ENCODE measurements around the gene SGMS1. TPM values are rescaled to one million over a fixed set of nuclear protein-coding genes. Genes with fewer than 3 reads are reported as not detected.
"Not testable (repeated sequence)": the region's sequence is repeated elsewhere in the genome, so short reads cannot be mapped to it uniquely, and the experiment has no call there.

SGMS1 gene
- polyA plus RNA-seq, 4 donors, result 54.8 to 64.6 (median 60.5) TPM

DNA sequence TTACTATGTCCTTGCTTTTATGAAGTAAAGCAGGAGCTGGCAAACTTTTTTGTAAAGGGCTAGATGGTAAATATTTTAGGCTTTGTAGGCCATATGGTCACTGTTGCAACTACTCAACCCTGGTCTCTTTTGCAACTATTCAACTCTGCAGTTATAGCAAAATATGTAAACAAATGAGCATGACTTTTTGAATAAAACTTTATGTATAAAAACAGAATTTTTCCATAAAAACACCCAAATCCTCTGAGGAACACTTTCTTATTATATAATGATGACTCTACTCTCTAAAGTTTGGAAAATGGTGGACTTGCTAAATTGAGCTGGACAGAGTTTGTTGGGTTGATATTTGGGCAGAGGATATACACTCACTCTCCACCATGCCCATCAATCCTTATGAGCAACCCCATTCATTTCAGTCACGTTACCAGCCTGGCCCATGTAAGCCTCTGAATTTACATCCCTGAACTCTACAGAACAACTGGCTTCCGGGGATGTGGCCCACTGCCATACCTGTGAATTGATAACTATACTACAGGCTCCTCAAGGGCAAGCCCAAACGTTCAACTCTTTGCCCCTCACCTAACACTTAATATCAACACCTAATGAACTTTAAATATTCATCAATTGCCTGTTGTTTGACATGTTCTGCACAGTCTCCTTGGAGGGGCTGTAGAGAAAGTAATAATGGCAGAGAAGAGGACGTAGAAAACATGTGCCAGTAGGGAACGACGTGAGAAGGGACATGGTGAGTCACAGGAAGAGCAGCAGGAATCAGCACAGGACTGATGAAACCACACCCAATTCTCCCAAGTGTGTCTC, 37.6 kb downstream of the SGMS1 start:
- DNase-seq (ENCODE audit: low read depth in 4 of 4, low spot score in 3 of 4), result no peak

DNA sequence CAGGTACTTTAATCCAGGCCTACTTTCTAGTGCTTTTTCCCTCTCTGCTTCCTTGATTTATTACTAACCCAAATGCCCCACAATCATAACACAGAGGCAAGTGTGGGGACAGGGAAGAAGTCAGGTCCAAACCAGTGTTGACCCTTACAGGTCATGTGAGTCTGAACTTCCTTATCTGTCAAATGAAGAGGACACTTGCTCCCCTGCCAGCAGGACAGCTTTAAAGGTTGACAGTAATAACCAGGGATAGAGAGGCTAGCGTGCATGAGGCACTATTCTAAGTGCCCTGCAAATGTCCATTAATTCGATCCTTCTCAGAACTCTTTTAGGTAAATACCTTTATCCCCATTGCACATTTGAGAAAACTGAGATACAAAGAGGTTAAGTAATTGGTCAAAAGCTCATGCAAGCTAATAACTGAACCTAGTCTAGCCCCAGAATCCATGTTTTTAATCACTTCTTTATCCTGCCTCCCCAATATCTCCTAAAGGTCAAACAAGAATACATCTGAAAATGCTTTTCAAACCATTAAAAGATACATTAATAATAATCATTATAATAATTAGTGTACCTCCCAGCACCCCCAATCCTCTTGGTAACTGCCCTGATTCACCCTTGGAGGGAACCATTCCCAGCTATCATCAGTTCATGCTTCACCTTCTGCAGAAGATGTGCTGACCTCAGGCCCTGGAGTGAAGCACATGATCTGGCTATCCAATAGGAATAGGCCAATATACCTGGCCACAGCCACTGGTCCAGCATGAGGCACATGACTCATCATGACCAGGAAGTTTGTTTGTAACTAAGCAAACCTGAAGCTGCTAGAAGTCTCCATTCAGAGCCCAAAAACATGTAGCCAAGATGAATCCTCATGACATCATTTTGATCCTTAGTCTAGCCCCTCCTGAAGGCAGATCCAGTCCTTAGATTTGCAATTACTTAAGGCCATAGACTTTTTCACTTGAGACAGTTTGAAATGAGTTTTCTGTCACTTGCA, 40.7 kb downstream of the SGMS1 start:
- no peak for DNase-seq (ENCODE audit: low read depth in 4 of 4, low spot score in 3 of 4)

DNA sequence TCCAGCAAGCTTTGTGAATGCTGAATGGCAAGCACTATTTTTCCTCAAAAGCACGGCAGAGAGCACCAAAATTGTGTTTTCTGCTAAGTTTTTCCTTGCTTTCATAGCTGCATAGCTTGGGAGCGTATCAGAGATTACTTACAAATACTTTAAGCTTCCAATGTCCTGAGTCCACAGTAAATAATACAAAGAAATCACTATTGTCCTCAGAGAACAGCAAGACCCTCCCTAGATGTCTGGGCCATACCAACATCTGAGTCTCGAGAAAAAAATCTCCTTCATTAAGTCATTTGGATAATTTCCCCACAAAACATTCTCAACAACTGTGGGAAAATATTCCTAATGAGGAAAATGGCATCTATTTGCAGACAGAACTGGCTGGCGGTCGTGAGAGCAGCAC, 41.7 kb downstream of the SGMS1 start:
- no peak for DNase-seq (ENCODE audit: low read depth in 4 of 4, low spot score in 3 of 4)

DNA sequence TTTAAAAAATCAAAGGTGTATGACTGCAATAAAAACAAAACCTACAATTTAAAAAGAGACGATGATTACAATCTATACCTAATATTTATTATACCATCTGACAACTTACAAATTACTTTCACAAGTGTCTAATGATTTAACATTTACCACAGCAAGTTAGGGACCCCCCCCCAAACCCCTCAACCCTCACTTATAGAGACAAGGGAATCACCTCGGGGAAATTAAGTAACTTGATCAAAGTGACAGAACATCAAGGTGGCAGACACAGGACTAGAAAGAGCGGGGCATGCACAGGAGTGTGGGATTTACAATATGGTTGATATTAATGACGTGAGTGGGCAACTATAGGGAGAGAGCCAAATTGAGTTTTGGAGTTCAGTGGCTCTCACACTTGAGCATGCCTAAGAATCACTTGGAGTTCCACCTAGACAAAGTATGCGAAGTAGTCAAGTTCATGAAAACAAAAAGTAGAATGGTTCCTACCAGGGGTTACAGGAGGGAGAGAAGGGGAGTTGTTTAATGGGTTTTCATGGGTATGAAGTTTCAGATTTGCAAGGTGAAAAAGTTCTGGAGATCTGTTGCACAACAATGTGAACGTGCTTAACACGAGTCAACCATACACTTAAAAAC, 43.4 kb downstream of the SGMS1 start:
- DNase-seq (ENCODE audit: low read depth in 4 of 4, low spot score in 3 of 4), result no peak

DNA sequence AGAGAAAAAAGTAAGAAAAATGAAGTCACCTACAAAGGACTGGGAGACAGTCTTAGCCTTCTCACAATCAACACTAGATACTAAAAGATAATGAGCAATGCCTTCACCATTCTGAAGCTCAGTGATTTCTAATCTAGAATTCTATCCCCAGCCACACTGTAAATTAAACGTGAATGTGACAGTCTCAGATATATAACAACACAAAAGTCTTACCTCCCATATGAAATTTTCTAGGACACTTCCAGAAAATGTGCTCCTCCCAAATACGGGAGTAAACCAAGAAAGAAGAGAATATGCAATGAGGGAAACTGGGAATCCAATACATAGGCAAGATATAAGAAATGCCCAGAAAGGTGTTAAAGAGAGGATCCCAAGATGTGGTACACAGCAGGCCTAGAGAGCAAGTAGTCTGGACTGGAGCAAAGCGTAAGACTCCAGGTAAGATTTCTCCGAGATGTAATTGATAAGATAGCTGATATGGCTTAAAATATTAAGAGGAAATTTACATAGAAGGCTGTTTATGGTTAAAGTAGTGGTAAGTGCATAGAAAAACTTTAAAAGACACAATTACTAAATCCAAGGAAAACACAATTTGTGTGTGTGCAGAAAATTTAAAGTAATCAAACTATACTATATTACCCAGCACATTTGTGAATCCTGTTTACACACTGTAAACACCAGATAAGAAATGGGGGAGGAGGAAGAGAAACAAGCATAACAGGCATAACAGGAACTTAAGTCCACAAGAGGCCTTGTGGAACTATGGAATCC, 44.1 kb downstream of the SGMS1 start:
- no peak for DNase-seq (ENCODE audit: low read depth in 4 of 4, low spot score in 3 of 4)

DNA sequence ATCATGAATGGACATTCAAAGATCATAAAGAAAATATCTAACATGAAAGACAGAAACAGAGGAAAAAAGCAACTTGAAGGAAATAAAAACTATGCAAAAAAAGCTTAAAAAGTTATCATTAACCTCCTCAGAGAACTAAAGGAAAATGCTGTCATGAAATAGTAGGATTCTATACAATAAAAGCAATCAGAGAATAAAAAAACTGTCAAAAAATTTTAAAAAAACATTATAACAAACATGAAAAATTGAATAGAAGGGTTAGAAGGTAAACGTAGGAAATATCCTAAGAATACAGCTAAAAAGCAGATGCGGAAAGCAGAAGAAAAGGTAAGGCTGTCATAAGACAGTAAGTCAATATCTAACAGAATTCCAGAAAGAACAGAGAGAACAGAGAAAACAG, 44.8 kb downstream of the SGMS1 start:
- no peak for DNase-seq (ENCODE audit: low read depth in 4 of 4, low spot score in 3 of 4)

DNA sequence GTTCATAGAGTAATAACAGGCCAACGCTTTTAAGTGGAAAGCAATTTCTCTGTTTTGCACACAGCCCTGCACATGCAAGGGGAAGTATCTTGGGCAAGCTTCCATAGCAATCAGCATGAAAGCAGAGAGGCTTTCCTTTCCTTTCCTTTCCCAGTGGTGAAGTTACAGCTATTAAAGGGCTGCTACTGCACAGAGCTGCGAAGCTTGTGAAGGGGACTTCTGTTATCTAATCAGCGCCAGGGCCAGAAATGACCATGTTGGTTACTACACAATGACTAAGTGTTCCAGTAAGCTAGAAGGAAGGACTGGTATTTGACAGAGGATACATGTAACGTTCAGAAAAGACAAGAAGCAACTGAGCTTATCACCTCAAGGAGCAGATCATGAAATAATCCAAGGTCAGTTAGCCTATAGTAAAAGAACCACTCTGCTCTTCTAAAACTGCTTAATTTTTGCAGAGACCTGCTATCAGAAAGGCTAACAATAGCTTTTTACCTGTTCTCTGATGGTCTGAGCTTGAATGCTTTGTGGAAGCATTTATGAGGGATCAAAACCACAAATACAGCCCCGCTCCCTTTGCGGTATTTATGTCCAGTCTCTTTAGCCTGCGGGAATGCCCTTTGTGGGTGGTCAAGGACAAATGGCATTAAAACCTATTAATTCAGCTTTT, 45.9 kb downstream of the SGMS1 start:
- no peak for DNase-seq (ENCODE audit: low read depth in 4 of 4, low spot score in 3 of 4)

DNA sequence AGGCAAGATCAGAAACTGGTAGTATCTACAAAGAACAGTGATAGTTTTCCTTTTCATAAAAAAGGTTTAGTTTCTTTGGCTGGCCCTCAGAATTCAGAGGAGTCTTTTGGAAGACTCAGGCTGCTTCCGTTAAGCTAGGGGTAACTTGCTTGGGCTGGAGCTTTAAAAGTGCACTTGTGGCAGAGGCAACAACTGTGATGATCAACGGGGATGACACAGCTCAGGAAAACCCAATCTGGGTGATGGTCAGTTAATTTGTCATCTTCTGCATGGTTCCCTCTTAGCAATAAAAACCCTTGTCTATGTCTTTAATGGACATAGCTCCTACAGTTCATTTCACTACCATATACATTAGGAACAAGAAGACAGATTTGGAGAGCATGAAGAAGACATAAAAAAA, 46.7 kb downstream of the SGMS1 start:
- DNase-seq (ENCODE audit: low read depth in 4 of 4, low spot score in 3 of 4), result no peak

DNA sequence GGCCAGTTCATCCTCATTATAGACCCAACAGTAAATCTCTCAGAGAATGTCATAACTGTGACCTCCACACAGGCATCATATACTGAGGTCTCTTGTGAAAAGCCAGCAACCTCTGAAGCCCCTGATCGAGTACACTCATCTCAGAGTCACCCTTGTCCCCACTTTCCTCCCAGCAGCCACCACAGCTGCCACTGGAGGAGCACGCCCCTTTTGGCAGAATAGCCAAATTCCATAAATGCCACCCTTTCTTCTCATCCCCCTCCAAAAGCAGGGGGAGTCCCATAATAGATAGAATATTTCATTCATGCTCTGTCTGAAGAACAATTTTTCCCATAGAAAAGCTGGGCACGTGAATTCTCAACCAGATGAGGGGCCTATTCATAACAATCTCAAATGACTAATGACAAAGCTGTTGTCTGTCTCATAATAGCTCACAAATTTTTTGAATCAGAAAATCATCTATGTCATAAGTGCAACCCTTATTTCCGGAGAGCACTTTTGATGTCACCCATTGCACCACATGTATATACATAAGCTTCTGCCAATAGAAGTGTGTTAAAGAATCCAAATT, 47.4 kb downstream of the SGMS1 start:
- DNase-seq (ENCODE audit: low read depth in 4 of 4, low spot score in 3 of 4), result no peak

DNA sequence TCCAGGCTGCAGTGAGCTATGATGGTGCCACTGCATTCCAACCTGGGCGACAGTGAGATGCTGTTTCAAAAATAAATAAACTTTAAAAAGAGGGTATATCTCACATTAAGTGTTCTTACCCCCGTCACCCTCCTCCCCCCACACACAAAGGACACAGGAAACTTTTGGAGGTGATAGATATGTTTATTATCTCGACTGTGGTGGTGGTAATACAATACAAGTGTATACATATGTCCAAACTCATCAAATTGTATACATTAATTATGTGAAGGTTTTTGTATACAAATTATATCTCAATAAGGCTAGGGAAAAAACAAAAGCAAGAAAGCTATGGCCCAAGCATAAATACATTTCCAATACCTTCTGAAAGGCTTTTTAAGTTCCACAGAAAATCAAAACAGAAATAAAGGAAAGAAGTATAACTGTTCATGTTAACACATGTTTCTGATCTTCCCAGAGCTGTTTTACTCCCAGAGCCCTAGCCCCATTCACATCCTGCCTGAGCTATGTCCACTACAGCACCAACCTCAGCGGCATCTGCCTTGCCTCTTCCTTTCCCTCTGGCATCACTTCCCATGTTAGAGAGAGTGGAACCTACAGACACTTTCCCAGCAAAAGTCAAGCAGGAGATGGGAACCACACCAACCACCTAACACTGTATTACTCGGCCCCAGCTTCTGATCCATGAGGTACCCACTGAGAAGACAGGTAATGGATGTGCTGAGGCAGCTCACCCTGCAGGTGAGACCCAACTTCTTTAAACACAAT, 48.1 kb downstream of the SGMS1 start:
- no peak for DNase-seq (ENCODE audit: low read depth in 4 of 4, low spot score in 3 of 4)

DNA sequence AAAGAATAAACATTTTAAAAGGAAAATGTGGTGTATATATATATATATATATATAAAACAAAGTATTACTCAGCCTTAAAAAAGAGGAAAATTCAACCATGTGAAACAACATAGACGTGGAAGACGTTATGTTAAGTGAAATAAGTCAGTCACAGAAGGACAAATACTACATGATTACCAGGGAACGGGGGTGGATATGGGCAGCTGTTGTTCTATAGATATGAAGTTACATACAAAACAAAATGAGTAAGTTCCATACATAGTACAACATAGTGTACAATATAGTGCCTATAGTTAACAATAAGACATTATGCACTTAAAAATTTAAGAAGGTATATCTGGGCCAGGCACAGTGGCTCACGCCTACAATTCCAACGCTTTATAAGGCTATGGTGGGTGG, 48.8 kb downstream of the SGMS1 start:
- DNase-seq (ENCODE audit: low read depth in 4 of 4, low spot score in 3 of 4), result no peak

DNA sequence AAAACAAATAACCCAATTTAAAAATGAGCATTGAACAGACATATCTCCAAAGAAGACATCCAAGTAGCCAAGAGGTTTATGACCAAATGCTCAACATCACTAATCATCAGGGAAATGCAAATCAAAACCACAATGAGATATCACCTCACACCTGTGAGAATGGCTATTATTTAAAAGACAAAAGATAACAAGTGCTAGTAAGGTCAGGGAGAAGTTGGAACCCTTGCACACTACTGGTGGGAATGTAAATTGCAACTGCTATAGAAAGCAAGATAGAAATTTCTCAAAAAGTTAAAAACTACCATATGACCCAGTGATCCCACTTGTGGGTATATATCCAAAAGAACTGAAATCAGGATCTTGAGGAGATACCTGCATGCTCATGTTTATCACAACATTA, 49.5 kb downstream of the SGMS1 start:
- no peak for DNase-seq (ENCODE audit: low read depth in 4 of 4, low spot score in 3 of 4)

DNA sequence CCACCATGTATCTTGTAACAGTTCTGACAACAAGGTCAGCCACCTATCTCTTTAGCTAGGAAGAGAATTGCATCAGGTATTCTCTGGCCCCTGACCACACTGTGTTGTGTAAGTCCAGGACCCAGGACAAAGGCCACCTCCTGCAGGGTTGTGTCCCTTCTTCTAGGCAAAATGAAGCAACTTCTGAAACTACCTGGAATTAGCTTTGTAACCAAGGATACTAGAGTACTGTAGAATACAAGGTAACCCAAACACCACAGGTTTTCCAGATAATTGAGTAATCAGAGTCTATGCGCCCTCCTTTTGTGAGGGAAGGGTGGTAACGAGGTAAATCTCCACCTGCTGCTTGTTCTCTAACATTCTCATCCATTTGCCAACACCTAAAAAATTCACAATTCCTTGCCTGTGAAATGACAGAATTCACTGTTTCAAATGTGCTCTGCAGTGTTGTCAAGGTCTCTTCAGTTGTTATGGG, 51.7 kb downstream of the SGMS1 start:
- DNase-seq (ENCODE audit: low read depth in 4 of 4, low spot score in 3 of 4), result no peak

DNA sequence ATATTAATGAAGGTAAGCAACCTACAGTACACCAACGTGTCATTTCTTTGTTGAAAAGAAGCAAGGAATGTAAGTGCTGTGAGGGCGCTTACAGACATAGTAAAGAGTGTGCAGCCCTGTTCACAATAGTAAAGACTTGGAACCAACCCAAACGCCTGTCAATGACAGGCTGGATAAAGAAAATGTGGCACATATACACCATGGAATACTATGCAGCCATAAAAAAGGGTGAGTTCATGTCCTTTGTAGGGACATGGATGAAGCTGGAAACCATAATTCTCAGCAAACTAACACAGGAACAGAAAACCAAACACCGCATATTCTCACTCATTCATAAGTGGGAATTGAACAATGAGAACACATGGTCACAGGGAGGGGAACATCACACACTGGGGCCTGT, 55.0 kb downstream of the SGMS1 start:
- not testable (repeated sequence) for DNase-seq (ENCODE audit: low read depth in 4 of 4, low spot score in 3 of 4)

DNA sequence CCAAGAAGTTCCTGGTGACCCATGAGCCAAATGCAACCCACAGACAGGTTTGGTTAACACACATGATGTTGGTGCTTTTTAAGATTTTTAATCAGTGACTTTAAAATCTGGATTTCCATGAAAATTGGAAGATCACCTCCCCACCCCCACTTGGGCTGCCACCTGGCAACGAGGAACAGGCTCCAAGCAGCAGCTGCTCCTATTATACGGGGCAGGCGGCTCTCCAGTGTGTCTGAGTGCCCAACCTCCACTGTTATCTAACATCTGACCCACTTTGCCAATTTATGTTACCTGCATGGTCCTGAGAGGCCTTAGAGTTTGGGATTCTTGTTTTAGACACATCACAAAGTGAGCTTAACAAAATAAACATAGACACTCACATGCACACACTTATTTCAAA, 56.4 kb downstream of the SGMS1 start:
- no peak for DNase-seq (ENCODE audit: low read depth in 4 of 4, low spot score in 3 of 4)

DNA sequence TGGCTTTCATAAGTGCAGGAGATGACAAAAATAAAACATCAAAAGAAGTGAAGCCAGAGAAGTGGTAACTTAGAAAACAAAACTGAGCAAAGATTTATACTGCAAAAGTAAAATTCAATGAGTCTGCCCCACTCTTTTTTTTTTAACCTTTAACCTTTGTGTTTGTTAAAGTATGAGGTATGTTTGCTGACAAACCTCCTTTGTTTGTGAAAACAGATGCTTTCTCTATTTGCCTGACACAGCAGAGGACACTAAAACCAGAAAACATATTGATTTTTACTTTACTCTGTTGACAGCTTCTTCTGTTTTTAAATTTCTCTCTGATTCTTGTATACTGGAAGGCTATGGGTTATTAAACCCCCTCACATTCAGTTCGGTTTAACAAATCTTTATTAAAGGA, 57.6 kb downstream of the SGMS1 start:
- no peak for DNase-seq (ENCODE audit: low read depth in 4 of 4, low spot score in 3 of 4)

DNA sequence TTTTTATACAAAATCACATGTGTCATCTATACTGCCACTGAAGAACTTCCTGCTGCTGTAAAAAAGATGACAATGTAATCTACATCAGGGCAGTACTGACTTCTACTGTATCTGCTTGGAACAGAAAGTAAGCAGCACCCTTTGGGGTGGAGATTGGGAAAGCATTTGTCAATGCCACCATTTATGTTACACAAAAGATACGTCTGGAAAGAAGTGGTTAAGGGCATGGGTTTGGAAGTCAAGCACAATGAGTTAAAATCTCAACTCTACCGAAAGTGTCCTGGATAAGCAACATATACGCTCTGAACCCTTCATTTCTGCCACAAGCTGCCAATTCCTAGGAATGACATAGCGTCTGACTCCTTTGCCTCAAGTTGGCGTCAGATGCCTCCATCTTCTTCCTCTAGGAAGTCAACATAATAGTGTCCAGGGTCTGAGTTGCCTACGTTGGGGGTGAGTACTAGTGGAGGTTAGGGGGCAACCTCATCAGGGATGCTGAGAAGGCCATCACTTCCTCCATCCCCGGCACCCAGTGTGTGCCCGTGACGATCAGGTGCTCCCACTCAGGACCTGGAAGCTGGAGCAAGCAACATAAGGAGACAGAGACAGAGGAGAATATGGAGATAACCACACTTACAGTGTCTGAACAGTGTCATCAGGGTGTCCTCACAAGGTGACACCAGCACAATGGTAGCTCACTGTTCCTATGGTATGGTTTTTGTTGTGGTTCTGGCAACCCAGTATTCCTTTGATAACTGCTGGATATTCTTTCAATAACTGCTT, 58.3 kb downstream of the SGMS1 start:
- DNase-seq (ENCODE audit: low read depth in 4 of 4, low spot score in 3 of 4), result no peak

DNA sequence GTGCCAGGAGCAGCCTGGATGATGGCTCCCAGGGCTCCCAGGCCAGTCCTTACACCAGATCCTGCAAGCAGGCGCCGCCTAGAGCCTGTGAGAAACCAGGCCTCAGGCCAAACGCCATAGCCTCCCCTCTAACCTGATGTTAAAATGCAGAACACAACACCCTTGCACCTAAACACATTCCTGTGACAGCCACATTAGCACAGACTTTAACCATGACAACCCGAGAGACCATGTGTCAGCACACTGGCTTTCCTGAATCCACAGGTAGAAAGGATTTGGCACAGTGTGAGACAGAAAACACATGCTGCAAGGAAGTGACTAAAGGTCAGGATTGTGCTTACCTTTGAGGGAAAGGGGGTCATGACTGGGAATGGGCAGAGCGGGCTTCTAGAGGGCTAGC, 59.9 kb downstream of the SGMS1 start:
- no peak for DNase-seq (ENCODE audit: low read depth in 4 of 4, low spot score in 3 of 4)
